ENCODE results near the gene GTSF1L. TPM values are rescaled to one million over a fixed set of nuclear protein-coding genes. Genes with fewer than 3 reads are reported as not detected.

GTSF1L gene
- total and polyA plus RNA-seq, 9 of the 15 experiments (the other 6 are each of a cell fraction or from before 2014, with no cell fraction given) = not detected

DNA sequence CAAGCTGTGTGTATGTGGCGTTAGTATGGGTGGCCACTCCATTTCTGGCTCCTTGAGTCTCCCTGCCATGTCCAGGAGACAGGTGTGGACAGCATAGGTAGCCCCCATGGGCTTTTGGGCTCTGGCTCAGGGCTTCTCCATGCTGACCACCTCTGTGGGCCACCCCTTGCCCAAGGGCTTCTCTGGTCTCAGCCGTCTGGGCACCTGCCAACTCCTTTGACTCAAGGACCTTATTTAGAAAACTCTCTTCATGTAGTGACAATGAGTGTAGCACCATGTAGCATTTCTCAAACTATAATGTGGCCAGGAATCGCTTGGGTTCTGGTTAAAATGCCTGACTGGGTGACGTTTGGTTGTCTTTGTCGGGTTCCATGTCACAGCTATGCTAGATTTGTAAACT is 5.1 kb upstream of the GTSF1L start:
- FAIRE-seq (no peak), ATAC-seq (no peak), DNase-seq (ENCODE audit: extremely low read depth in 1 of 4, low spot score in 3 of 4) (no peak)
- in situ Hi-C loops (cut with MboI) = no loop called here
- no peak overlapping the region for H3K27ac ChIP-seq (ENCODE audit: extremely low read depth, low read depth, low read length)
- H3K9me1 ChIP-seq (ENCODE audit: control insufficient read depth, insufficient read depth, low read length) = no peaks in the 10 kb centered on the region
- H3K9ac ChIP-seq (ENCODE audit: insufficient read depth in 1 of 2, low read depth in 2 of 2, low read length in 2 of 2) = no peak overlapping the region
- BruUV-seq (replicated peaks) = no TSS peak
- H4K20me1 ChIP-seq (replicated peaks; ENCODE audit: control insufficient read depth, insufficient read depth, low read length) = peaks cover 4% of the 10 kb centered on the region; the same call in 1 of the 2 replicates
- H3K4me3 ChIP-seq = no peak overlapping the region
- no peak overlapping the region for H2AFZ ChIP-seq (ENCODE audit: low read depth, low read length)
- TF ChIP-seq SIRT6 (IDR thresholded peaks at IDR 0.05; ENCODE audit: low read depth, low read length) = no peak
- no peak for TF ChIP-seq NR4A1 (CRISPR knock-in tag; IDR thresholded peaks at IDR 0.05)
- TF ChIP-seq NR4A1 (tag; IDR thresholded peaks at IDR 0.05) = no peak
- no peak for TF ChIP-seq HCFC1 (IDR thresholded peaks at IDR 0.05; ENCODE audit: low read depth, low read length)
- TF ChIP-seq NFYB (IDR thresholded peaks at IDR 0.05; ENCODE audit: extremely low read depth, insufficient read length) = no peak
- TF ChIP-seq KLF10 (CRISPR knock-in tag; IDR thresholded peaks at IDR 0.05) = no peak
- ChIA-PET POLR2A (interaction anchor here (2.1 kb wide), 1 partner anchor 11 kb away, joined by 9 read pairs; no protein-coding TSS in a partner anchor), CTCF (ENCODE audit: low intra/inter-chr PET ratio) (no interaction called here)
- 0% methylated on average over 5 of the region's 5 CpGs for WGBS (ENCODE audit: insufficient coverage, low coverage, missing lambda C conversion rate)
- no peaks in the 10 kb centered on the region; a peak in 1 of 5 replicates for H3K4me1 ChIP-seq (replicated peaks in 1 of 2; ENCODE audit: control insufficient read depth in 2 of 2, insufficient read depth in 2 of 2, low read length in 2 of 2)
- no peaks in the 10 kb centered on the region for H3K9me3 ChIP-seq (replicated peaks; ENCODE audit: control insufficient read depth, insufficient read depth, low read depth, low read length)
- no peaks in the 10 kb centered on the region for H3K79me2 ChIP-seq (ENCODE audit: control insufficient read depth, insufficient read depth, low read length)
- no peak overlapping the region for H3K4me2 ChIP-seq (ENCODE audit: insufficient read depth, low read length)
- H3K27me3 ChIP-seq (ENCODE audit: control insufficient read depth in 2 of 2, insufficient read depth in 2 of 2, low read length in 2 of 2) = peaks cover 25 to 34% of the 10 kb centered on the region in 2 experiments; a peak in 4 of 5 replicates
- intact Hi-C loops (cut with micrococcal nuclease) = no loop called here
- no peaks in the 10 kb centered on the region for H3K36me3 ChIP-seq (ENCODE audit: control insufficient read depth, insufficient read depth, low read length)

GRCh38 chr20:43731469-43731868 is 4.7 kb upstream of the GTSF1L start:
- no TSS peak for BruUV-seq (replicated peaks)
- H3K9ac ChIP-seq (ENCODE audit: insufficient read depth in 1 of 2, low read depth in 2 of 2, low read length in 2 of 2) = no peak overlapping the region
- TF ChIP-seq KDM1A (IDR thresholded peaks at IDR 0.05) = peak in 1 of 2 experiments; percentile 35; a peak in 1 of 4 replicates
- TF ChIP-seq, protein P1, sequence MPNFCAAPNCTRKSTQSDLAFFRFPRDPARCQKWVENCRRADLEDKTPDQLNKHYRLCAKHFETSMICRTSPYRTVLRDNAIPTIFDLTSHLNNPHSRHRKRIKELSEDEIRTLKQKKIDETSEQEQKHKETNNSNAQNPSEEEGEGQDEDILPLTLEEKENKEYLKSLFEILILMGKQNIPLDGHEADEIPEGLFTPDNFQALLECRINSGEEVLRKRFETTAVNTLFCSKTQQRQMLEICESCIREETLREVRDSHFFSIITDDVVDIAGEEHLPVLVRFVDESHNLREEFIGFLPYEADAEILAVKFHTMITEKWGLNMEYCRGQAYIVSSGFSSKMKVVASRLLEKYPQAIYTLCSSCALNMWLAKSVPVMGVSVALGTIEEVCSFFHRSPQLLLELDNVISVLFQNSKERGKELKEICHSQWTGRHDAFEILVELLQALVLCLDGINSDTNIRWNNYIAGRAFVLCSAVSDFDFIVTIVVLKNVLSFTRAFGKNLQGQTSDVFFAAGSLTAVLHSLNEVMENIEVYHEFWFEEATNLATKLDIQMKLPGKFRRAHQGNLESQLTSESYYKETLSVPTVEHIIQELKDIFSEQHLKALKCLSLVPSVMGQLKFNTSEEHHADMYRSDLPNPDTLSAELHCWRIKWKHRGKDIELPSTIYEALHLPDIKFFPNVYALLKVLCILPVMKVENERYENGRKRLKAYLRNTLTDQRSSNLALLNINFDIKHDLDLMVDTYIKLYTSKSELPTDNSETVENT (CRISPR knock-in tag; IDR thresholded peaks at IDR 0.05) = no peak
- TF ChIP-seq ZNF316 (IDR thresholded peaks at IDR 0.05) = peak; percentile 99
- no peak for TF ChIP-seq CHAMP1 (IDR thresholded peaks at IDR 0.05)
- no peak for TF ChIP-seq SAP30 (IDR thresholded peaks at IDR 0.05; ENCODE audit: borderline replicate concordance, insufficient read depth, low read depth, low read length, poor library complexity, severe bottlenecking)
- no peak for TF ChIP-seq FIP1L1 (IDR thresholded peaks at IDR 0.05; ENCODE audit: low read depth, low read length, poor library complexity, severe bottlenecking)

More at GRCh38 chr20:43731469-43731868, 4.7 kb upstream of the GTSF1L start:
- no peak overlapping the region for H3K4me3 ChIP-seq
- H2AFZ ChIP-seq (ENCODE audit: low read depth, low read length) = no peak overlapping the region
- ChIA-PET POLR2A (interaction anchor here (2.1 kb wide), 1 partner anchor 10 kb away, joined by 9 read pairs; no protein-coding TSS in a partner anchor), CTCF (ENCODE audit: low intra/inter-chr PET ratio) (no interaction called here)
- H3K27ac ChIP-seq (ENCODE audit: extremely low read depth, low read depth, low read length) = no peak overlapping the region
- DNase-seq (ENCODE audit: extremely low read depth in 1 of 4, low spot score in 3 of 4) (peak; percentile 43 to 59 (median 48)), ATAC-seq (peak; percentile 59), FAIRE-seq (no peak)
- no peaks in the 10 kb centered on the region for H3K79me2 ChIP-seq (ENCODE audit: control insufficient read depth, insufficient read depth, low read length)
- peaks cover 28 to 30% of the 10 kb centered on the region in 2 experiments; a peak in 4 of 5 replicates for H3K27me3 ChIP-seq (ENCODE audit: control insufficient read depth in 2 of 2, insufficient read depth in 2 of 2, low read length in 2 of 2)
- WGBS (ENCODE audit: insufficient coverage, low coverage, missing lambda C conversion rate) = 0% methylated on average over 7 of the region's 7 CpGs
- no peaks in the 10 kb centered on the region for H3K9me3 ChIP-seq (replicated peaks; ENCODE audit: control insufficient read depth, insufficient read depth, low read depth, low read length)
- no peak overlapping the region for H3K4me2 ChIP-seq (ENCODE audit: insufficient read depth, low read length)
- intact Hi-C loops (cut with micrococcal nuclease) = no loop called here
- H4K20me1 ChIP-seq (replicated peaks; ENCODE audit: control insufficient read depth, insufficient read depth, low read length) = peaks cover 4% of the 10 kb centered on the region; the same call in 1 of the 2 replicates
- no peaks in the 10 kb centered on the region; a peak in 1 of 5 replicates for H3K4me1 ChIP-seq (replicated peaks in 1 of 2; ENCODE audit: control insufficient read depth in 2 of 2, insufficient read depth in 2 of 2, low read length in 2 of 2)
- in situ Hi-C loops (cut with MboI) = no loop called here
- no peaks in the 10 kb centered on the region for H3K36me3 ChIP-seq (ENCODE audit: control insufficient read depth, insufficient read depth, low read length)
- no peaks in the 10 kb centered on the region for H3K9me1 ChIP-seq (ENCODE audit: control insufficient read depth, insufficient read depth, low read length)
